NCI-H2081 treated with DMSO at 0.1 percent for 48 hours (cell line): ENCODE data around the gene INSIG2.

Experiments
- DNase-seq: peaks from one replicate; lab custom pipeline; 2025; lab: John Stamatoyannopoulos, UW

The INSIG2 gene

DNA sequence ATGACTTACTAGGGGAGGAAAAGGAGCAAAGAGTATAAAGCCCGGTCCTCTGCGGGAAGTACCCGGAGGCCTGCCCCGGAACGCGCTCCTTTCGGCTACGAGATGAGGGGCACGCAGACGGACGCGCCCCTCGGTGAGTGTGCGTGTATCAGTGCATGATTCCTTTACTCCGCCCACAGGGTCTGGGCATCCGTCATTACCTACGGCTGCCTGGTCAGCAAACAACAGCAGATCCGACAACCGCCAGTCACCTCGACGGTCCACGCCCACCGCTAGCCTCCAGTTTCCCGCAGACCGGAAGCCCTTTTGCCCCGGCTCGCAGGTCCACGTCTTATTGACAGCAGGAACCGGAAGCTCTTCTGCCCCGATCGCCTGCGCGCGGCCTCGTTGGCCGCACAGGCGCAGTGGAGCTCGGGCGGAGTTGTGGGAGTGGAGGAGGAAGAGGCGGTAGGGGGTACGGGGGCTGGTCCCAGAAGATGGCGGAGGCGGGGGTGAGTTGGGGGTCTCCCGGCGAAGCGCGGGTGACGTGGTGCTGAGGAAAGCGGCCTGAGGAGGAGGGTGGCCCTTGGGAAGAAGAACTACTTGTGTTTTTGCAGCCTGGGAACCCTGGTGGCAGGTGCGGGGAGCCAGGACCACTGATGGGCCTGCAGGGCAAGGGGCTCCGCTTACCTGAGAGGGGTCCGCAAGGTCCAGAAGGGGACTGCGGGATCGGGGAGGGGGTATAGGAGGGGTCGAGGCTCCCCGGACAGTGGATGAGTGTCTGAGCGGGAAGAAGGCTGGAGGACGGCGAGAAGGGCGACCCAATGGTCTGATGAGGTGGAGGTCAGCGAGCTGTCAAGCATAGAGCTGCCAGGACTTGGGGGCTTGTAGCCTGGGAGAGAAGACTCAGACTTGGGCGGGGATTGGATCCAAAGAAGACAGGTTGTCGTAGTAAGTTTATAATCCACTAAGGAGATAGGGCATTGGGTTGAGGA is at the start of gene INSIG2:
Gene INSIG2 (plus strand): TSS at position 421 of the 974 bp plus-strand sequence. CDS start 8,086 bp downstream, outside the sequence.
- DNase-seq: peak; percentile 92

DNA sequence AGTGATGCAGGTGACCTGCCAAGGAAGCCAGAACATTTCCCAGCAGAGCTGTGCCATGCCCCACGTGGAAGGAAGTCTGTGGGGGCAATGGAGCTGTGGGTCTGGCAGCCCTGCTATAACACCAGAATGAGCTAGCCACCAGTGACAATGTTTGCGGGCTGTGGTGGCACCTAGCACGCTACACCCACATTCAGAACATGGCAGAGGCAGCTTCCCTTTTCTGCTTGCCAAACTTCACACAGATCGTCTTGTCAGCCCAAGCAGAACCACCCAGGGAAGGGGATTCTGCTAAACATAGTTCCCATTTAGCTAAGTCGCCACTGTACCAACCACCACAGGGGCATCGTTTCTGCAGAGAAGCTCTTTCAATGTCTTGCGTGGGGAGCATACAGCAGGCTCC is 47.4 kb upstream of the INSIG2 start:
- no peak for DNase-seq

DNA sequence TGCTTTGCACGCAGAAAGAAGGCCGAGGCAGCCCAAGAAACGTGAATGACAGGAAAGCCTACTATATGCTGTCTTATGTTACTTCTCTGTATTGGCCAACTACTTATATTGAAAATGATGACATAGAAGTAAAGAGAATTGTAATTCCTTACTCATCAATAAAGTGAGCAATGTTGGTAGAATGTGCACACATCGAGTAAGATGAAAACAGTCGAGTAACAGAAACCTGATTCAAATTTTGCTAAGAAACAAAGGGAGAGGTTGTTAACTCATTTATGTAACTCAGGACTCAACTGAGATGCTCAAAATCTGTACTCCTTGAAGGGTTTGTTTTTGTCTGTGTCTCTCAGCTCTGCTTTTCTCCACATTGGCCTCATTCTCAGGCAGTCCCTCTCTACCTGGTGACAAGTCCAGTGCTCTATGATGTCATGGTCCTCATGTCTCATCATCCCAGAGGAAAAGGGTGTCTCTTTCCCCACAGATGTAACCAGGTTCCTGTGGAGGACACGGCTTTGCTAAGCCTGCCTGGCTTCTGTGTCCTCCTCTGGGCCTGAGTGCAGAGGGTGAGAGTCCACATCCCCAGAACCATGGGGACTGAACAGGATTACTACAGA is 44.1 kb upstream of the INSIG2 start:
- DNase-seq: no peak

DNA sequence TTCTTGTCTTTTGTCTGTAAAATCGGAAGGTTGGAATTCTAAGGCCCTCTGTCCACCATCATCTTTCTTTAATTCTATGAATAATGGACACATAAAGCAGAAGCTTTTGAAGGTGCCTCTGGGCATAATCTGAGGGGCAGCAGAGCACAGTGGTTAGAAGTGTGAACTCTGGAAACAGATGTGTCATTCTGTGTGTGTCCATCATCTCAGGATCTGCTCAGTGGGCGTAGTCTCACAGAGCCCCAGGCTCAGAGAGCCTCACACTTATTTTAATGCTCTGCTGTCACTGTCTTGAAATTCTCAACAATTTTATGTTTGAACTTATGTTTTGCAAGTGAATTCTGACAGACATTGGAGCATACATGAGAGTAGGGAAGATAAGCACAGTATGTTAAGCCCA is 43.4 kb upstream of the INSIG2 start:
- no peak for DNase-seq

DNA sequence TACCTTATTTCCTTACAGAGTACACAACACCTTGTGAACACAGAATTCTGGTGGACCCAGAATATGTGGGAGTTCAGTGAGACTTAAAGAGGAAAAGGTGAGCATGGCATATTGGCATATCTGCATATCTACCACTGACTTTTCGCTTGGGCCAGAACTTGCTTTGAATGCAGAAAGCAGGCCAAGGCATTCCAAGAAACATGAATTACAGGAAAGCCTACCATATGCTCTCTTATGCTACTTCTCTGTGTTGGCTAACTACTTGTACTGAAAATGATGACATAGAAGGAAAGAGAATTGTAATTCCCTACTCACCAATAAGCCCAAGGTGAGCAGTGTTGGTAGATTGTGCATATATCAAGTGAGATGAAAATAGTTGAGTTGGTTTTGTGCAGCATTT is 43.0 kb upstream of the INSIG2 start:
- DNase-seq: no peak

DNA sequence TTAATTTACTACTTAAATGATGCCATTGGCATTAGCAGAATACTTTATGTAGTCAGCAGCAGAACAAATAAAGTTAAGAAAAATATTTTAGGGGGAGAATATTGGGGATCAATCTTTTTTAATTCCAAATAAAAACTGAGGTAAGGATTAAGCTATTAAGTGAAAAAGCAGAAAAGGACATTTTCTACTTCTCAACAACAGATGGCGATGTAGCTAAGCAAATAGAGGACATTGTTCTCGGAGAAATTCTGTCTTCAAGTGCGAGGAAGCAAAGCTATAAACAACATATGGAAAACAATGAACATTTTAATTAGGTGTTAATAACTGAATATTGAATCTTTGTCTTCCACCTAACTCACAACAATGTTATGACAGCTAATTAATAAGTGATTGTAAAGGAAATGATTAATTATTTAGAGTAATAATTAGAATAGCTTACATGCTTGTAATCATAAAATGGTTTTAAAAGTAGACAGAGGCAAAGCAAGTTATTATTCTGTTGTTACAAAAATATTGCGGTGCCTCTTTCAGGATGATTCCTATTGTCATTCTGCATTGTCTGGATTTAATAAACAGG is 41.5 kb upstream of the INSIG2 start:
- no peak for DNase-seq

DNA sequence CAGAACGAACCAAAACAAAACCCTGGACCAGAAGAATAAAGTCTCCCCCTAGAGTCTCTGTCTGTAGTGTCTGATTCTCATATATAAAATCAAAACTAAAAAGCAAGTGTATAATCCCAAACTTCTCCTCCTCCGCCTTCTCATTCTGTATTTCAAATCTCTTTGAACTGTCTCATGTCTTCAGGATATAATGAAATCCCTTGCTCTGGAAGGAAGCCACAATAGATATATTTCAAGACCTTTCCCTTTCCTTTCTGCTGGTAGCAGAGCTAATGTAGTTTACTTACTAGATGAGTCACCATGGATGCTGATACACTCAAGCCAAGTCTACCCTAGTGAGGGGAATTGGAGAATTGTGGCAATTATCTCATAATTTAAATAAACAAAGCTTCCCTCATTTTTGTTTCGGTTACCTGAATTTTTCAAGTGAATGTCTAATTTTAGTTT is 40.9 kb upstream of the INSIG2 start:
- no peak for DNase-seq

DNA sequence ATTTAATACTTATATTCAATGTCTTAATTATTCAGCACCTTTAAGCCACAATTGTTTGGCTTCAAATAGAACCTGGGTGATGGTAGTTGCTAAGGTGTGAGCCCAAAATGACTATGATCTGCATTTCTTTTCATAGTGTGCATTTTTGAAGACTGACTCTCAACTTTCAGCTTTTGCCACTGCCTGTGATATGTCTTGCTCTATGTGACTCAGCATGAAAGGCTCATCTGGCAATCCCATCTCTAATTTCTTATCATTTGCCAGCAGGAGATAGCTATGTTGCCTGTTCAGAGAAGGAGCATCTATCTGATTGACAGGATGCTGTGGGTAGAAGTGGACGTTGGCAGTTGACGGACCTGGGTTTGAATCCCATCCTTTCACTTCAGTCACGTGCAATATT is 39.9 kb upstream of the INSIG2 start:
- DNase-seq: no peak

DNA sequence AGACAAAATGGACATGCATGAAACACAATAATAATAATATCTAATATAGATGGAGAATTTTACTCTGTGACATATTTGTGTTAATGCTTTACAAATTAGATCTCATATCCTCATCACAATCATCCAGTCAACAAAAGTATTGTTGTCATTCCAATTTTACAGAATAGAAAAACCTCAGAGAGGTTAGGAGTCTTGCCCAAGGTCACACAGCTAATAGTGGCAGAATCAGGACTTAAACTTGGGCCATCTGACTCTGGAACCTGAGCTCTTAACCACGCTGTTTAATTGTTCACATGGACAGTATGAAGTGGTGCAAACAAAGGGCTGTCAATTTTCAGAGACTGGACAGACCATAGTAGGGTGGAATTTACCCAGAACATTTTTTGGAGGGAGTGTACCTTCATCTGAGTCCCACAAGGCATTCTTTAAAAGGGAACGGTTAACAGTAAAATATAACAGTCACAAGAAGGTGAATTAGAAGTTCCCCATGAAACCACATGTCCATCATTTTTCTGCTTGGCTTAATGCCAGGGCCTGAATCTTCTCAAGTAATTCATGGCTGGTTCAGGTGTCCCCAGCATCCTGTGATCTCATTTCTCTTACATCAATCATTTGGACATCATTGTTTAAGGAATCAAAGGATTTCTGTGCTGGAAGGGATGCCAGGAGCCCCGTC is 39.0 kb upstream of the INSIG2 start:
- DNase-seq: no peak

DNA sequence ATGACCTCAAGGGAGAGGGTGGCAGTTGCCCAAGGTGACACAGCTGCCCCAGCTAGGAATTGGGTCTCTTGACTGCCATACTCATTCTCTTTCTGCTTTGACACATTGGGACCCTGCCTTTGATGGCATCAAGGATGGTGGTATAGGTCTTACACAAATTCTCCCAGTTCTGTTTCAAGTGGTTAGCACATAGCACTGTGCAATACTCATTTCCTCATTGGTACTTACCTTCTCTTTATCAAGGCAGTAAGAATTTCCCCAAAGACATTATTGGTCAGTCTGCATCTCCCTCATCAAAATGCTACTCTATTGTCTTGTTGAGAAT is 38.5 kb upstream of the INSIG2 start:
- DNase-seq: no peak

DNA sequence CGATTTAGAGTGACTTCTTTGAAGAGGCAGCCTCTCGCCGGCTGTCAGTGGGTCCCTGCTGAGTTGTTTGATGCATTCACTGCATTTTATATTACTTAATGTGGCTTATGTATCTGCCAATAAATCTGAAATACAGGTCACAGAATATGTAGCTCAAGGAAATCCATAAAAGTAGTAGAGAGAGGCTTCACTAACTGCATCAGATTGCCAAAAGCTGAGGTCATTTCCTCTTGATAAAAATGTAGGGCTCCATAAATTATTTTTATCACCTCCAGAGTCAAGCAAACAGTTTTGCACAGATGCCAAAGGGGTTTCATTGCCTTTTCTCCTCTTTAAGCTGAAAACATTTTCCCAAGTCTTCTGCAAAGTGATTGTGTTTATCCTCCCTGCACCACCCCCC is 37.9 kb upstream of the INSIG2 start:
- DNase-seq: no peak

DNA sequence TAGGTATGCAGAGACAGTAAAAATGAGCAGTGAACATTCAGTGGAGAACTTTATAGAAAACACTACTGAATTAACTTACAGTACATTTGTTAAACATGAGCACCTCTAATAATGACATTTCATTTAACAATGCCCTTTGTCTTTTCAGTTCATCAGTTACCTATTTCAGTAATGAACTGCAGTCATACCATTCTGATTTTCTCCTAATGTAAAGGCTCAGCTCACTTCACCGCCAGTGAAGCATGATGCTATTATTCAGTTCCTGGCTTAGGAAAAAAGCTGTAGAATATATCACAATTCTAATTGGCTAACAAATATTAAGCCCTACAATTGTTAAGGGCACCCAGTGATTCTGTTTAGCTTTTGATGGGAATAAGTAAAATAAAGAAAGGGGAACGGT is 37.3 kb upstream of the INSIG2 start:
- DNase-seq: no peak

DNA sequence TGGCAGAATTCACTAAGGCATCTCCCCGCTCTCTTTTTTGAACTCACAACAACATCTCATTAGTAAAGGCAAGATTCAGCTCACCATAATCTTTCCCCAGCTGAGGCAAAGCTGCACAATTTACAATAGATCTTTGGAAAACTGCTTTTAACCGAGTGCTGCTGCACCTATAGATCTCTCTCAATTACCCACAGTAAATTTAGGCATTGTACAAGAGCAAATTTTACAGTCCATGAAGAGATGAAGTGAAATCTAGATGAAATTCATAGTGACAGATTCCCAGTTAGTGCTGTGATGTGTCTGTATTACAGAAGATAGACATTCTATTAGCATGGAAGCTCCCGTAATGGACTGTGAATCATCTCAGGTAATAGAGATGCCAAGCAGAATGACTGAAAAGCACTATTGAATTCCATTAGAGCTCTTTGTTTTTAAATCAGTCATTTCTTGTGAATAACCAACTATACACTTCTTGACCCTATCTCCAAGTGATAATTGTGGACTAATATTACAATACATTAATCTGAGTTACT is 36.4 kb upstream of the INSIG2 start:
- no peak for DNase-seq

DNA sequence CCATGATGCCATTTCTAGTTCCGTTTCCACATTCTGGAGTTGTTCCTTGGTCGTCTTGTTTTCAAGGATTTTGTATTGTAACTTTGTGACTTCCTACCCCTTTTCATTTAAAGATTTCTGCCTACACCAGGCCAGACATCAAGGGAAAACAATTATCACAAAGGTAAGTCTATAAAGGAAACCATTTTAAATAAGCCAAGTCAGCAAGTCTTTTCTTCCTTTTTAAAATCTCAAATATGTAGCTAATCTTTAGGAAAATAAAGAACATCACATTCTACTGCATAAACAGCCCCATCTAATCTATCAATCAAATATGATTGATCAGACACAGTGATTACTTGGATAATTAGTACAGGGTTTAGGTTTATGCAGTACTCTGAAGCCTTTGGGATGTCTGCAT is 35.8 kb upstream of the INSIG2 start:
- no peak for DNase-seq

DNA sequence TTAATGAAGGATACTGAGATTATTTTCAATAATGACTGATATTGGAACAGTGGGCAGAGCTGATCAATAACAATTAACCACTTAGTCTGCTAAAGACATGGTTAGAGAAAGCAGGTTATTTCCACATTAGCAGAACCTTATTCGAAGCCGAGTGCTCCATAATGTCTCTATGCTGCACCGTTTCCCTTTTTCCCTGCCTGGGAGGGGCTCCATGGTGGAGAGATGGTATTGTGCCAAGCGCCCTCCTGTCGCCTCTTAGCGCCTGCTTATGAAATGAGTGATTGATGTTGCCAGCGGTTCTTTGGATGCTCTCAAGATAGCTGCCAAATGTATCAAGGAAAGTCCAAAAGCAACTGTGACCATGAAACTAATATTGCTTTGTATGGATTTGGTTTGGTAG is 34.6 kb upstream of the INSIG2 start:
- no peak for DNase-seq

DNA sequence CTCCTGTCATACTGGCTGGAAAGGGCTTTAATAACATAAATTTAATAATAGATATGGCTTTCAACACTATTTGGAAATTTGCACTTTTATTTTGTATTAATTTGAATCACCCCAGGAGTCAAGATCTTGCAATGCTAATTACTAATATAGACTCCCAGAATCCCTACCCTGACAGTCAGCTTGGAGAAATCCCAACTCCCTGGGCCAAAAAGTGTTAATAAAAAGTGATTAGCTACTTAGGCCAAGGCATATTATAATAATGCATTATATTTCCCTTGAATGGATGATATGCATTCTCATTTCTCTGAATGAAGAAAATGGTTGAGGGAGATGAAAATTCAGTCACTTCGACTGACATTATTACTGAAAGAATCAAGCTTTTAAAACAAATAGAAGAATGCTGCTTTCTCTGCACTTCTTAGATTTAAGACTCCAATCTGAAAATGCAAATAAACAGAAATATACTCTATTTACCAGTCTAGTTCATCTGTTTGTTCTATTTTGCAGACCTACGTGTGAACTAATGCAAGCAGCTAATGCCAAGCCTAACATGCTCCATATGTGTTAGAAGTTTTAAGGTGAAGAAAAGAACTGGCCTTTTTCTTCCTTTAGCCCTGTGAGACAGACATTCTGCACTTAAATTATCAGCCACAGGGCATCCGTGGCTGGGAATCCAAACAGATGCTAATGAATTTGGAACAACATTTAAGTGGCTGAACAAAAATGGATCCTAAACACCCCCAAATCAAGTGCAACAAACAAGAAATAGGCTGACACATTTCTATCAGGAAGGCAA is 33.9 kb upstream of the INSIG2 start:
- no peak for DNase-seq

DNA sequence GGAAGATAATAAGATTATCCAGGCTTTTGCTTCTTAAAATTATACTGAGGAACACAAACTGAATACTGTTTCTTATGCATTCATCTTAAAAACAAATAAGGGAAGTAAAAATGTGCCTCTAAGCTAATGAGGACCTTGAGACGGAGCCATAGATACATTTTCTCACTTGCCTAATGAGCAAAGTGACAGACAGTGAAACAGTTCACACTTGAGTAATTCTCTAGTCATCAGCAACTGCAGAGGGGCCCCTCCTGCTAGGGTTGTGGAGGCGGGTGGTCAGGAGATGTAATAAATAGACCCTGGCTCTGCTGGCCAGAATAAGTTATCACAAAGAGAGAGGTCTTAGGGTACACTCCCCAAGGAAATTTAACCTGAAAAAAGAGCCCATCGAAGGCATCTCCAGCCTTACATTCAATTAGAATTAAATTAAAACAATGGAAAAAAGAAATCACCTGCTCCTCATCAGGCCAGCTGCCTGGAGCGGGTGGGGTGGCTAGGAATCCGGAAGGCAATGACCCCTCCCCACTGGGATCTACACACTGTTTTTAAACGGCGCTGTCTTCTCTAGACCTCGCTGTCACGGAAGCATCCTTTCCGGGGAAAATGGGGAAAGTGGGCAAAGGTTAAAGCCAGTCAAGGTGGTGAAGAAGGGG is 32.6 kb upstream of the INSIG2 start:
- no peak for DNase-seq

DNA sequence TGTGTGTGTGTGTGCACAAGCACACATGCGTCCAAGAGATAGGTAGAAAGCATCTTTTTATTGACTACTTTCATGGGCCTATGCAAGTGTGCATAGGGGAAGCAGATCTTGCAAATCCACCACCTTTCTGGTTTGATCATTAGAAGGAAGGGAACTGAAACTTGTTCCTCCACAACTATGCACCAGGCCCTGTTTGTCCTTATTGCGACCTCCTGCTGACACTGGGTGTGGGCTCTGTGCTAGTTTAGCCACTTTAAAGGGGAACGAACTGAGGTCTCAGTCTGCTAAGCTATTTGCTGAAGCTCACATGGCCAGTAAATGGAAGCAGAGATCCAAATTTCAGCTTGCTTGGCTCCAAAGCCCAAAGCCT is 32.1 kb upstream of the INSIG2 start:
- no peak for DNase-seq

DNA sequence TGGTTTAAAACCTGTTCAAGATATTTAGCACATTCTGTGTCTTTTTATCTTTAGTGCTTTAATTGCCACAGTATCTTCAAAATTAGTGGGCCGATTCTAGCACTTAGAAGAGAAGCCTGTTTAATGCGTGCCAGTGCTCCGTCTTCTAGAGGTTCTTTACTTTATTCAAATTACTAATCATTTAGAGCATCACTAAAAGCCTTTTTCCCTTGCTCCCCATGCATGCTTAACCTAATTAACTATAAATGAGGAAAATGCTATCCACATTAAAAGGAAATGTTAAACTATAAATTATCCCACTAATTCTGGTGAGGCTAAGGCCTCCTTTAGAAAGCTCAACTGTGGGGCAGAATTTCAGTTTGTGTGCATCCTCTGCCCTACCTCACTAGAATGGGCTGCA is 31.5 kb upstream of the INSIG2 start:
- no peak for DNase-seq

DNA sequence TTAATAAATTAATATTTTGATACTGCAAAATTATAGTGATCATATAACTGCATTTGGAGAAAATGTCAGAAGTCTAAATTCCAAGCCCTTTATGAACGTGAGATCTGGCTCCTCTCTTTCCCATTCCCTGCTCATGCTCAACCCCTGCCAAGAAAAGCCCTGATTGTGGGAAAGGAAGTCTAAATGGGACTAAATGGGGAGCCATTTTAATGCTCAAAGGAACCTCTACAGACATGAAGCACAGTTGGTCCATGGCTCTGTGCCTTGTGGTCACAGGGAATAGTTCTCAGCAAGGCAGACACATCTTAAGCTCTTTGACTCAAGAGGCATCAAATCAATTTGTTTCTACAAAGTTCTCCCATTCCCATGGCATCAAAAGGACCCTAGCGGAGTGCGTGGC is 29.3 kb upstream of the INSIG2 start:
- no peak for DNase-seq

DNA sequence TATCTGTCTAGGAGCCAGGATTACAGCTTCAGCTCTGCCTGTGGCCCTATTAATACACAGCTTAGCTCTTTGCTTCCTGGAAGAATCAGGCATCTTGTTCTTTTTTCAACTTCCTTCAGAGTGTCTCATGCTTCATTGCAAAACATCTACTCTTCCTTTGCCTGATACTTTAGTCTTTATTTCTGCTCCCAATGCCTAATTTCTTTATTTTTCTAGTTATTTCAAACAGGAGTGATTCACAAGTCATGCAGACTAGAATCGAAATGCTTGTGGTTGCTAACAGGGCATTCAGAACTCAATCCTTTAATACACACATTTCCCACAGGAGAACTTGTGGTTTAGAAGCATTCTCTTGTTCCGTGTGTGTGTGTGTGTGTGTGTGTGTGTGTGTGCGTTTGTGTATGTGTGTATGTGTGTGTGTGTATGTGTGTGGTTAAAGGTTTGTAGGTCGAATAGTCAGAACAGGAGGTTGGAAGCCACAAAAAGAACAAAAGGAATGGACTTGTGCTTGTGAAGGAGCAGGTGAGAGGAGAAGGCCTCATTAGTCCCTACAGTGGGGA is 28.3 kb upstream of the INSIG2 start:
- no peak for DNase-seq
